Measurements from ENCODE around the gene ALDH7A1.
"Not testable (repeated sequence)": the region's sequence is repeated elsewhere in the genome, so short reads cannot be mapped to it uniquely, and the experiment has no call there.

The ALDH7A1 gene

GRCh38 chr5:126531543-126532120, 63.4 kb downstream of the ALDH7A1 start:
- DNase-seq = no peak

- no peak for DNase-seq
These were observed 67.1 kb downstream of the ALDH7A1 start for GRCh38 chr5:126527892-126528291.

- no peak for DNase-seq
These were observed 67.9 kb downstream of the ALDH7A1 start for GRCh38 chr5:126527158-126527557.

- no peak for DNase-seq
These were observed 68.5 kb downstream of the ALDH7A1 start for GRCh38 chr5:126526493-126526892.

GRCh38 chr5:126525630-126526245, 69.3 kb downstream of the ALDH7A1 start:
- DNase-seq = no peak

GRCh38 chr5:126523818-126524510, 71.1 kb downstream of the ALDH7A1 start:
- no peak for DNase-seq

GRCh38 chr5:126521130-126521529, 73.9 kb downstream of the ALDH7A1 start:
- DNase-seq = no peak

GRCh38 chr5:126520593-126520953, 74.4 kb downstream of the ALDH7A1 start:
- no peak for DNase-seq

- no peak for DNase-seq
These were observed 75.1 kb downstream of the ALDH7A1 start for GRCh38 chr5:126519637-126520592.

GRCh38 chr5:126519223-126519622, 75.8 kb downstream of the ALDH7A1 start:
- DNase-seq = not testable (repeated sequence)

- DNase-seq = no peak
These were observed 78.2 kb downstream of the ALDH7A1 start for GRCh38 chr5:126516852-126517251.

- DNase-seq = no peak
These were observed 78.9 kb downstream of the ALDH7A1 start for GRCh38 chr5:126516133-126516532.

GRCh38 chr5:126515337-126515736, 79.7 kb downstream of the ALDH7A1 start:
- DNase-seq = no peak

- DNase-seq = no peak
These were observed 80.4 kb downstream of the ALDH7A1 start for GRCh38 chr5:126514558-126515141.

GRCh38 chr5:126514131-126514557, 80.9 kb downstream of the ALDH7A1 start:
- DNase-seq = no peak

GRCh38 chr5:126513703-126514102, 81.3 kb downstream of the ALDH7A1 start:
- DNase-seq = no peak

- no peak for DNase-seq
These were observed 81.7 kb downstream of the ALDH7A1 start for GRCh38 chr5:126513302-126513701.

- no peak for DNase-seq
These were observed 82.6 kb downstream of the ALDH7A1 start for GRCh38 chr5:126512451-126512850.

- no peak for DNase-seq
These were observed 83.1 kb downstream of the ALDH7A1 start for GRCh38 chr5:126511961-126512360.

GRCh38 chr5:126509339-126509738, 85.7 kb downstream of the ALDH7A1 start:
- DNase-seq = no peak

GRCh38 chr5:126508962-126509279, 86.1 kb downstream of the ALDH7A1 start:
- DNase-seq = no peak

GRCh38 chr5:126508251-126508961, 86.6 kb downstream of the ALDH7A1 start:
- DNase-seq = no peak

All from activated effector memory CD4-positive, alpha-beta T cell treated with Interleukin-2 at 50 U/mL for 16 hours (primary cell).